ENCODE data around the gene KCNE4. TPM values are rescaled to one million over a fixed set of nuclear protein-coding genes. Genes with fewer than 3 reads are reported as not detected.

The KCNE4 gene
- total and polyA plus RNA-seq, 9 donors: 2.8 to 8.0 (median 6.4) TPM

Other genes starting within 250 kb of the KCNE4 start
- gene ACSL3, start 191.2 kb upstream of the KCNE4 start, total RNA-seq: 48.2 TPM
- 10 to 100 TPM; 28.3 to 55.9 (median 45.7) TPM for gene ACSL3, start 191.2 kb upstream of the KCNE4 start, polyA plus RNA-seq (ENCODE audit: insufficient read depth in 1 of 8, insufficient read length in 8 of 8, low replicate concordance in 1 of 8)

Measured in muscle of leg (tissue), 9 donors.